Glutamatergic neuron (in vitro differentiated cells): Measurements from ENCODE around the gene CLMN. TPM values are rescaled to one million over a fixed set of nuclear protein-coding genes. Genes with fewer than 3 reads are reported as not detected.

Experiments
- DNase-seq: peaks from one replicate; pipeline ENCODE4 v3.0.0; 2022
- H3K27ac Mint-ChIP-seq: one replicate; pipeline ENCODE4 v1.8.0; 2020; ENCODE audit warnings: mild to moderate bottlenecking, mixed read lengths, inconsistent platforms; ENCODE audit not compliant: unreplicated experiment
- H3K27me3 Mint-ChIP-seq: one replicate; pipeline ENCODE4 v1.8.0; 2020; ENCODE audit warnings: mild to moderate bottlenecking, moderate library complexity, mixed read lengths, inconsistent platforms; ENCODE audit not compliant: unreplicated experiment
- H3K36me3 Mint-ChIP-seq: one replicate; pipeline ENCODE4 v1.8.0; 2020; ENCODE audit warnings: mild to moderate bottlenecking, mixed read lengths, inconsistent platforms; ENCODE audit not compliant: unreplicated experiment
- H3K4me1 Mint-ChIP-seq: one replicate; pipeline ENCODE4 v1.8.0; 2020; ENCODE audit warnings: mild to moderate bottlenecking, low read depth, mixed read lengths, inconsistent platforms; ENCODE audit not compliant: unreplicated experiment
- H3K4me3 Mint-ChIP-seq: one replicate; pipeline ENCODE4 v1.8.0; 2020; ENCODE audit warnings: mild to moderate bottlenecking, mixed read lengths, inconsistent platforms; ENCODE audit not compliant: unreplicated experiment
- H3K9me3 Mint-ChIP-seq: one replicate; pipeline ENCODE4 v1.8.0; 2020; ENCODE audit warnings: mild to moderate bottlenecking, moderate library complexity, mixed read lengths, inconsistent platforms; ENCODE audit not compliant: unreplicated experiment
- CTCF ChIP-seq: fragments of 200-600 bp; sonication (generic); IDR thresholded peaks from one replicate; pipeline ENCODE4 v1.5.0; 2021; ENCODE audit not compliant: partially characterized antibody, unreplicated experiment
- total RNA-seq: library from RNA; stranded (reverse); fragmentation: NEBNext Ultra II Directional; extraction: Animal tissue kit (Norgen Biotek cat#: 25700); gene quantifications from one replicate; pipeline ENCODE4 v1.2.1, GENCODE V29; 2021; ENCODE audit not compliant: unreplicated experiment

CLMN gene
- total RNA-seq, 1 donor from 2014 or later: 17.6 TPM

- peaks cover 11% of the 10 kb centered on the region for H3K9me3 Mint-ChIP-seq
- H3K27me3 Mint-ChIP-seq: peaks cover 17% of the 10 kb centered on the region
- no peak for TF ChIP-seq CTCF
- peak overlapping the region; percentile 5 for H3K4me3 Mint-ChIP-seq
- DNase-seq: no peak
- H3K4me1 Mint-ChIP-seq: peaks cover 55% of the 10 kb centered on the region
- H3K27ac Mint-ChIP-seq: peak overlapping the region; percentile 96
- H3K36me3 Mint-ChIP-seq: peaks cover 9% of the 10 kb centered on the region
These were observed 101.7 kb downstream of the CLMN start for GRCh38 chr14:95218006-95218405.

- Mint-ChIP-seq H3K4me1 (peaks cover 55% of the 10 kb centered on the region), H3K27ac (peak overlapping the region; percentile 22), H3K36me3 (peaks cover 9% of the 10 kb centered on the region), H3K9me3 (peaks cover 11% of the 10 kb centered on the region), H3K27me3 (peaks cover 17% of the 10 kb centered on the region), H3K4me3 (no peak overlapping the region)
- DNase-seq: no peak
- TF ChIP-seq CTCF: no peak
These were observed 102.3 kb downstream of the CLMN start for GRCh38 chr14:95217391-95217900.

GRCh38 chr14:95216008-95216407 lies 103.7 kb downstream of the CLMN start:
- H3K27ac Mint-ChIP-seq: no peak overlapping the region
- TF ChIP-seq CTCF: no peak
- no peak for DNase-seq
- H3K36me3 Mint-ChIP-seq: peaks cover 9% of the 10 kb centered on the region
- peaks cover 17% of the 10 kb centered on the region for H3K27me3 Mint-ChIP-seq
- peaks cover 13% of the 10 kb centered on the region for H3K9me3 Mint-ChIP-seq
- peaks cover 48% of the 10 kb centered on the region for H3K4me1 Mint-ChIP-seq
- no peak overlapping the region for H3K4me3 Mint-ChIP-seq

- no peak for TF ChIP-seq CTCF
- no peak overlapping the region for H3K27ac Mint-ChIP-seq
- H3K9me3 Mint-ChIP-seq: peaks cover 13% of the 10 kb centered on the region
- DNase-seq: no peak
- no peak overlapping the region for H3K4me3 Mint-ChIP-seq
- peaks cover 45% of the 10 kb centered on the region for H3K4me1 Mint-ChIP-seq
- H3K27me3 Mint-ChIP-seq: peaks cover 17% of the 10 kb centered on the region
- H3K36me3 Mint-ChIP-seq: peaks cover 9% of the 10 kb centered on the region
These were observed 104.5 kb downstream of the CLMN start for GRCh38 chr14:95215094-95215725.

GRCh38 chr14:95213774-95214173 lies 105.9 kb downstream of the CLMN start:
- Mint-ChIP-seq H3K27me3 (peaks cover 12% of the 10 kb centered on the region), H3K9me3 (peaks cover 10% of the 10 kb centered on the region), H3K4me3 (no peak overlapping the region), H3K27ac (no peak overlapping the region), H3K36me3 (peaks cover 6% of the 10 kb centered on the region), H3K4me1 (peaks cover 43% of the 10 kb centered on the region)
- DNase-seq: no peak
- TF ChIP-seq CTCF: no peak
